ENCODE data around the gene RETREG3. TPM values are rescaled to one million over a fixed set of nuclear protein-coding genes. Genes with fewer than 3 reads are reported as not detected.
A peak's percentile ranks its signal among the peaks of the same experiment; 100 is the strongest.

Gene RETREG3
- total and polyA plus RNA-seq, 9 of the 15 experiments (the other 6 are each of a cell fraction or from before 2014, with no cell fraction given) = 4.1 to 39.0 (median 16.9) TPM

DNA sequence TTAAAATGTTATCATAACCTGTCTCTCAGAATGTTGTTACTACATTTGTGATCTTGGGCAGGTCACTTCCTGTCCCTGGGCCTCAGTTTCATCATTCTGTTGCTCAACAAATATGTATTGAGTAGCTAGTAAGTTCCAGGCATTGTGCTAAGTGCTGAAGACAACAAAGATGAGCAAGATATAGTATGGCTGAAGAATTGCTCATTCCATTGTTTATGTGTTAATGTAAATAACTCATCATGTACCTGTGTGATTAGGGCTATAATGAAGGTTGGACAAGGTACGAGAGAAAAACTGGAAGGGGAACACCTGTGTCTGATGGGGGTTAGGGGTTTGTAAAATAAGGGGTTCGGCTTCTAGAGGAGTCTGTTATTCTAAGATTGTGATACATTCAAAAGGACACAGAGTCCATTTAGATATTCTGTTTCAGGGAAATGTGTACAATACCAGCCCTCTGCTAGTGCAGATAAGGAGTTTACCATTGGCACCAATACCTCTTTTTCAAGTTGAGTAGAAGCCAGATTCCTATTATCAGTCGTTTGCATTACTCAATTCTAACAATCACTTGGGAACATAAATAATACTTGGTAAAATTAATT is 20.3 kb upstream of the RETREG3 start:
- CTCF ChIA-PET (ENCODE audit: low intra/inter-chr PET ratio) = no interaction called here
- H4K20me1 ChIP-seq (replicated peaks; ENCODE audit: control insufficient read depth, insufficient read depth, low read length) = no peaks in the 10 kb centered on the region
- H3K79me2 ChIP-seq (ENCODE audit: control insufficient read depth, insufficient read depth, low read length) = no peaks in the 10 kb centered on the region
- peak overlapping the region; percentile 55 for H3K27ac ChIP-seq (ENCODE audit: extremely low read depth, low read depth, low read length)
- DNase-seq (ENCODE audit: extremely low read depth in 1 of 4, low spot score in 3 of 4) (peak in 1 of 4 experiments; percentile 59), FAIRE-seq (no peak), ATAC-seq (no peak)
- WGBS (ENCODE audit: insufficient coverage, low coverage, missing lambda C conversion rate) = 0% methylated on average over 3 of the region's 3 CpGs
- H3K27me3 ChIP-seq (ENCODE audit: control insufficient read depth in 2 of 2, insufficient read depth in 2 of 2, low read length in 2 of 2) = no peaks in the 10 kb centered on the region
- no peaks in the 10 kb centered on the region for H3K36me3 ChIP-seq (ENCODE audit: control insufficient read depth, insufficient read depth, low read length)
- BruUV-seq (replicated peaks) = no TSS peak
- intact Hi-C loops (cut with micrococcal nuclease) = no loop called here
- H3K9me3 ChIP-seq (replicated peaks; ENCODE audit: control insufficient read depth, insufficient read depth, low read depth, low read length) = no peaks in the 10 kb centered on the region
- H3K4me1 ChIP-seq (replicated peaks in 1 of 2; ENCODE audit: control insufficient read depth in 2 of 2, insufficient read depth in 2 of 2, low read length in 2 of 2) = peaks cover 38 to 46% of the 10 kb centered on the region in 2 experiments
- peak overlapping the region; percentile 58 for H3K4me2 ChIP-seq (ENCODE audit: insufficient read depth, low read length)
- POLR2A ChIA-PET = interaction anchor here (0.5 to 1.0 kb wide), 4 partner anchors 17 to 160 kb away, joined by 3 to 4 read pairs (median 3); no protein-coding TSS in a partner anchor
- H3K4me3 ChIP-seq = no peak overlapping the region
- H2AFZ ChIP-seq (ENCODE audit: low read depth, low read length) = peak overlapping the region; percentile 18; the same call in 1 of the 2 replicates
- H3K9ac ChIP-seq (ENCODE audit: insufficient read depth in 1 of 2, low read depth in 2 of 2, low read length in 2 of 2) = no peak overlapping the region
- in situ Hi-C loops (cut with MboI) = no loop called here
- H3K9me1 ChIP-seq (ENCODE audit: control insufficient read depth, insufficient read depth, low read length) = no peaks in the 10 kb centered on the region
- TF ChIP-seq, protein P1, sequence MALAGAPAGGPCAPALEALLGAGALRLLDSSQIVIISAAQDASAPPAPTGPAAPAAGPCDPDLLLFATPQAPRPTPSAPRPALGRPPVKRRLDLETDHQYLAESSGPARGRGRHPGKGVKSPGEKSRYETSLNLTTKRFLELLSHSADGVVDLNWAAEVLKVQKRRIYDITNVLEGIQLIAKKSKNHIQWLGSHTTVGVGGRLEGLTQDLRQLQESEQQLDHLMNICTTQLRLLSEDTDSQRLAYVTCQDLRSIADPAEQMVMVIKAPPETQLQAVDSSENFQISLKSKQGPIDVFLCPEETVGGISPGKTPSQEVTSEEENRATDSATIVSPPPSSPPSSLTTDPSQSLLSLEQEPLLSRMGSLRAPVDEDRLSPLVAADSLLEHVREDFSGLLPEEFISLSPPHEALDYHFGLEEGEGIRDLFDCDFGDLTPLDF (CRISPR knock-in tag; IDR thresholded peaks at IDR 0.05) = no peak
- 0 out of 2 replicates have a peak, but pooled peaks have one; percentile 25 for TF ChIP-seq ZEB2 (IDR thresholded peaks at IDR 0.05)
- TF ChIP-seq RBM34 (IDR thresholded peaks at IDR 0.05; ENCODE audit: borderline replicate concordance, insufficient read depth, low read length) = no peak
- TF ChIP-seq HDGF (IDR thresholded peaks at IDR 0.05) = no peak
- TF ChIP-seq, protein P2, sequence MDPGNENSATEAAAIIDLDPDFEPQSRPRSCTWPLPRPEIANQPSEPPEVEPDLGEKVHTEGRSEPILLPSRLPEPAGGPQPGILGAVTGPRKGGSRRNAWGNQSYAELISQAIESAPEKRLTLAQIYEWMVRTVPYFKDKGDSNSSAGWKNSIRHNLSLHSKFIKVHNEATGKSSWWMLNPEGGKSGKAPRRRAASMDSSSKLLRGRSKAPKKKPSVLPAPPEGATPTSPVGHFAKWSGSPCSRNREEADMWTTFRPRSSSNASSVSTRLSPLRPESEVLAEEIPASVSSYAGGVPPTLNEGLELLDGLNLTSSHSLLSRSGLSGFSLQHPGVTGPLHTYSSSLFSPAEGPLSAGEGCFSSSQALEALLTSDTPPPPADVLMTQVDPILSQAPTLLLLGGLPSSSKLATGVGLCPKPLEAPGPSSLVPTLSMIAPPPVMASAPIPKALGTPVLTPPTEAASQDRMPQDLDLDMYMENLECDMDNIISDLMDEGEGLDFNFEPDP (CRISPR knock-in tag; IDR thresholded peaks at IDR 0.05) = no peak
- TF ChIP-seq SREBF1 (IDR thresholded peaks at IDR 0.05; ENCODE audit: borderline replicate concordance, low read depth, low read length) = no peak
- no peak for TF ChIP-seq SNRNP70 (optimal IDR thresholded peaks at IDR 0.05; ENCODE audit: low read depth, low read length)
- no peak for TF ChIP-seq TAF7 (tag; IDR thresholded peaks at IDR 0.05)
- peak; percentile 67 for TF ChIP-seq SMAD1 (IDR thresholded peaks at IDR 0.05; ENCODE audit: low read depth, low read length, partially characterized antibody)
- no peak for TF ChIP-seq CBX8 (IDR thresholded peaks at IDR 0.05; ENCODE audit: borderline replicate concordance, extremely low read depth, low read depth, low read length, poor library complexity, severe bottlenecking)
- TF ChIP-seq, protein P3, sequence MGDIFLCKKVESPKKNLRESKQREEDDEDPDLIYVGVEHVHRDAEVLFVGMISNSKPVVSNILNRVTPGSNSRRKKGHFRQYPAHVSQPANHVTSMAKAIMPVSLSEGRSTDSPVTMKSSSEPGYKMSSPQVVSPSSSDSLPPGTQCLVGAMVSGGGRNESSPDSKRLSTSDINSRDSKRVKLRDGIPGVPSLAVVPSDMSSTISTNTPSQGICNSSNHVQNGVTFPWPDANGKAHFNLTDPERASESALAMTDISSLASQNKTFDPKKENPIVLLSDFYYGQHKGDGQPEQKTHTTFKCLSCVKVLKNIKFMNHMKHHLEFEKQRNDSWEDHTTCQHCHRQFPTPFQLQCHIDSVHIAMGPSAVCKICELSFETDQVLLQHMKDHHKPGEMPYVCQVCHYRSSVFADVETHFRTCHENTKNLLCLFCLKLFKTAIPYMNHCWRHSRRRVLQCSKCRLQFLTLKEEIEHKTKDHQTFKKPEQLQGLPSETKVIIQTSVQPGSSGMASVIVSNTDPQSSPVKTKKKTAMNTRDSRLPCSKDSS (IDR thresholded peaks at IDR 0.05; ENCODE audit: low read depth, partially characterized antibody) = no peak
- TF ChIP-seq DPF2 (IDR thresholded peaks at IDR 0.05) = peak; percentile 78
- TF ChIP-seq FOXK2 (conservative IDR thresholded peaks at IDR 0.05 in 1 of 2, IDR thresholded peaks at IDR 0.05 in 1 of 2; ENCODE audit: low read depth in 2 of 2) = peak; percentile 60 to 62; a peak in 3 of 4 replicates
- peak; percentile 85 for TF ChIP-seq EP300 (IDR thresholded peaks at IDR 0.05; ENCODE audit: low read length)
- no peak for TF ChIP-seq ID3 (CRISPR knock-in tag; IDR thresholded peaks at IDR 0.05)
- TF ChIP-seq ID3 (tag; IDR thresholded peaks at IDR 0.05) = no peak
- TF ChIP-seq ZNF707 (CRISPR knock-in tag; conservative IDR thresholded peaks at IDR 0.05) = no peak
- no peak for TF ChIP-seq FOS (IDR thresholded peaks at IDR 0.05; ENCODE audit: extremely low read depth, insufficient read length)
- no peak for TF ChIP-seq ZNF124 (CRISPR knock-in tag; IDR thresholded peaks at IDR 0.05)
